Measurements from ENCODE around the gene GNAI2.

DNA sequence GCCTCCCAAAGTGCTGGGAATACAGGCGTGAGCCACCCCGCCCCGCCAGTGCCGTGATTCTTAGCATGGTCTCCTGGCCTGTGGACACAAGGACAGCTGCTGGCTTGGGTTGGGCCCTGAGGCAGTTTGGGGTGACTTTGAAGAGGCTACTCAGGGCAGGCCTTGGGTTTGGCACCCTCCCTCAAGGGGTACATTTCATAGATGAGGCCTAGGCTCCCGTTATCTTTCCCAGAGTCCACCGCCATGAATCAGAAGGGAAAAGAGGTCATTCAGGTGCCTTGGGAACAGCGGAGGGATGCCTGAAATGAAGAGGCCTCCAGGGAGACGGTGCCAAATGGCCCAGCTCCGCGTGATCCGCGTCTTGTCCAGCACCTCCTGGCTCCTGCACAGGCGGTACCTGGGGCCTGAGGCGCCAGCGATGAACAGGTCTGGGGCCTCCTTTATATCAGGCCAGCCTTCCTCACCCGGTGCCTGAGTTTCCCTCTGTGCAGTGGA is 9.3 kb downstream of the GNAI2 start:
- TF ChIP-seq, protein P1, sequence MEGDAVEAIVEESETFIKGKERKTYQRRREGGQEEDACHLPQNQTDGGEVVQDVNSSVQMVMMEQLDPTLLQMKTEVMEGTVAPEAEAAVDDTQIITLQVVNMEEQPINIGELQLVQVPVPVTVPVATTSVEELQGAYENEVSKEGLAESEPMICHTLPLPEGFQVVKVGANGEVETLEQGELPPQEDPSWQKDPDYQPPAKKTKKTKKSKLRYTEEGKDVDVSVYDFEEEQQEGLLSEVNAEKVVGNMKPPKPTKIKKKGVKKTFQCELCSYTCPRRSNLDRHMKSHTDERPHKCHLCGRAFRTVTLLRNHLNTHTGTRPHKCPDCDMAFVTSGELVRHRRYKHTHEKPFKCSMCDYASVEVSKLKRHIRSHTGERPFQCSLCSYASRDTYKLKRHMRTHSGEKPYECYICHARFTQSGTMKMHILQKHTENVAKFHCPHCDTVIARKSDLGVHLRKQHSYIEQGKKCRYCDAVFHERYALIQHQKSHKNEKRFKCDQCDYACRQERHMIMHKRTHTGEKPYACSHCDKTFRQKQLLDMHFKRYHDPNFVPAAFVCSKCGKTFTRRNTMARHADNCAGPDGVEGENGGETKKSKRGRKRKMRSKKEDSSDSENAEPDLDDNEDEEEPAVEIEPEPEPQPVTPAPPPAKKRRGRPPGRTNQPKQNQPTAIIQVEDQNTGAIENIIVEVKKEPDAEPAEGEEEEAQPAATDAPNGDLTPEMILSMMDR (IDR thresholded peaks at IDR 0.05): no peak
- TF ChIP-seq POLR2A (IDR thresholded peaks at IDR 0.05): no peak

Data from transverse colon (tissue), 3 donors.